Gastrocnemius medialis (tissue), 4 donors: Measurements from ENCODE around the gene ANAPC13.

Experiments
- POLR2A ChIP-seq, 2 donors: fragments of 450-650 bp; IDR thresholded peaks; one replicate each; pipeline ENCODE4 v1.6.1; 2017; ENCODE audit warnings: antibody characterized with exemption in 2 of 2, mild to moderate bottlenecking in 2 of 2, moderate library complexity in 2 of 2
- TF ChIP-seq, protein P1 (sequence below), 5 experiments: fragments of 450-650 bp in 3 of 5; fragments of 200-600 bp in 2 of 5; sonication (generic) in 2 of 5; IDR thresholded peaks in 4 of 5; conservative IDR thresholded peaks in 1 of 5; 1 replicate in 4 of 5; 2 replicates in 1 of 5; pipeline ENCODE4 v1.5.1; 2016 to 2019; ENCODE audit warnings: antibody characterized with exemption in 5 of 5, mild to moderate bottlenecking in 3 of 5, moderate library complexity in 3 of 5

DNA sequence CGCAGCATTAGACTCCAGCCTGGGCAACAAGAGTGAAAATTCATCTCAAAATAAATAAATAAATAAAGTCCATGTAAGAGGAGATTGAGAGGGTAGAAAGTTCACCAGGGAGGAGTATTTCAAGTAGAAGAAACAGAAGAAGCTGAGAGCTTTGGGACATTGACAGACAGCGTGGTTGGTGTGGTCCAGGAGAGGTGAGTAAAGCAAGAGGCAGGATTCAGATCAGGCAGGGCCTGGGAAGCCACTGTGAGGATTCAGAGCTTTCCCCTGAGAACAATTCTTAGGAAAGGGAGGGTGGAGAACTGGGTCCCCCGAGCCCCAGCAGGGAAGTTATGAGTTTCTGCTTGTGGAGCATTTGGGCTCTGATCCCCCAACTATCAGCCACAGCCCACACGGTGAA, 57.4 kb downstream of the ANAPC13 start:
- TF ChIP-seq, protein P1, sequence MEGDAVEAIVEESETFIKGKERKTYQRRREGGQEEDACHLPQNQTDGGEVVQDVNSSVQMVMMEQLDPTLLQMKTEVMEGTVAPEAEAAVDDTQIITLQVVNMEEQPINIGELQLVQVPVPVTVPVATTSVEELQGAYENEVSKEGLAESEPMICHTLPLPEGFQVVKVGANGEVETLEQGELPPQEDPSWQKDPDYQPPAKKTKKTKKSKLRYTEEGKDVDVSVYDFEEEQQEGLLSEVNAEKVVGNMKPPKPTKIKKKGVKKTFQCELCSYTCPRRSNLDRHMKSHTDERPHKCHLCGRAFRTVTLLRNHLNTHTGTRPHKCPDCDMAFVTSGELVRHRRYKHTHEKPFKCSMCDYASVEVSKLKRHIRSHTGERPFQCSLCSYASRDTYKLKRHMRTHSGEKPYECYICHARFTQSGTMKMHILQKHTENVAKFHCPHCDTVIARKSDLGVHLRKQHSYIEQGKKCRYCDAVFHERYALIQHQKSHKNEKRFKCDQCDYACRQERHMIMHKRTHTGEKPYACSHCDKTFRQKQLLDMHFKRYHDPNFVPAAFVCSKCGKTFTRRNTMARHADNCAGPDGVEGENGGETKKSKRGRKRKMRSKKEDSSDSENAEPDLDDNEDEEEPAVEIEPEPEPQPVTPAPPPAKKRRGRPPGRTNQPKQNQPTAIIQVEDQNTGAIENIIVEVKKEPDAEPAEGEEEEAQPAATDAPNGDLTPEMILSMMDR (IDR thresholded peaks at IDR 0.05 in 4 of 5, conservative IDR thresholded peaks at IDR 0.05 in 1 of 5) = no peak
- TF ChIP-seq POLR2A (IDR thresholded peaks at IDR 0.05) = no peak
